BLaER1 (cell line): Measurements from ENCODE around the gene SEPTIN12.
A peak's percentile ranks its signal among the peaks of the same experiment; 100 is the strongest.

ENCODE experiments used
- H3K27ac ChIP-seq: shearing (Covaris generic); formaldehyde crosslinking; 2 replicates; pipeline ENCODE4 v1.8.1; 2022
- H3K27me3 ChIP-seq: shearing (Covaris generic); formaldehyde crosslinking; 2 replicates; pipeline ENCODE4 v1.8.1; 2022
- H3K36me3 ChIP-seq: shearing (Covaris generic); formaldehyde crosslinking; 2 replicates; pipeline ENCODE4 v1.8.1; 2022
- H3K4me1 ChIP-seq: shearing (Covaris generic); formaldehyde crosslinking; 2 replicates; pipeline ENCODE4 v1.8.1; 2022
- H3K4me2 ChIP-seq: shearing (Covaris generic); formaldehyde crosslinking; 2 replicates; pipeline ENCODE4 v1.8.1; 2022
- H3K4me3 ChIP-seq: shearing (Covaris generic); formaldehyde crosslinking; 2 replicates; pipeline ENCODE4 v1.8.1; 2022
- H3K9ac ChIP-seq: shearing (Covaris generic); formaldehyde crosslinking; 2 replicates; pipeline ENCODE4 v1.8.1; 2022
- H3K9me3 ChIP-seq: shearing (Covaris generic); formaldehyde crosslinking; 2 replicates; pipeline ENCODE4 v1.8.1; 2022
- H4K20me1 ChIP-seq: shearing (Covaris generic); formaldehyde crosslinking; 2 replicates; pipeline ENCODE4 v1.8.1; 2022
- Cebpa-rat ChIP-seq: shearing (Covaris generic); IDR thresholded peaks from 2 replicates; pipeline ENCODE4 v1.8.1; 2022

The SEPTIN12 gene

GRCh38 chr16:4734063-4734729 is 53.9 kb downstream of the SEPTIN12 start, which contains the start of the genes ANKS3 and DNAAF8:
Gene ANKS3, minus strand, starts transcription at chr16:4734271. Its CDS starts 4,122 bp downstream, at chr16:4730149.
Gene DNAAF8, plus strand, starts transcription at chr16:4734537. Its CDS starts 1,978 bp downstream, at chr16:4736515.
- peak within 1 kb of the TSS; percentile 99 for H3K4me2 ChIP-seq
- H3K27me3 ChIP-seq: no peaks in the 10 kb centered on the region
- peak within 1 kb of the TSS; percentile 79 for H3K27ac ChIP-seq
- H3K9ac ChIP-seq: peak within 1 kb of the TSS; percentile 87
- H4K20me1 ChIP-seq: no peaks in the 10 kb centered on the region
- H3K36me3 ChIP-seq: peaks cover 24% of the 10 kb centered on the region
- no peak for TF ChIP-seq Cebpa-rat
- no peaks in the 10 kb centered on the region for H3K9me3 ChIP-seq
- peak within 1 kb of the TSS; percentile 96 for H3K4me3 ChIP-seq
- peaks cover 32% of the 10 kb centered on the region for H3K4me1 ChIP-seq

GRCh38 chr16:4733747-4734062 is 54.4 kb downstream of the SEPTIN12 start:
- peak overlapping the region; percentile 87 for H3K9ac ChIP-seq
- H4K20me1 ChIP-seq: 0 out of 2 replicates have a peak, but pooled peaks cover 4% of the 10 kb centered on the region

GRCh38 chr16:4733211-4733742 is 54.9 kb downstream of the SEPTIN12 start:
- Histone ChIP-seq H3K9me3 (no peaks in the 10 kb centered on the region), H3K27me3 (no peaks in the 10 kb centered on the region), H3K4me3 (peak overlapping the region; percentile 96), H3K36me3 (peaks cover 33% of the 10 kb centered on the region), H3K27ac (peak overlapping the region; percentile 79; the same call in 1 of the 2 replicates), H3K4me2 (peak overlapping the region; percentile 99), H3K9ac (peak overlapping the region; percentile 87), H3K4me1 (peaks cover 25% of the 10 kb centered on the region), H4K20me1 (0 out of 2 replicates have a peak, but pooled peaks cover 7% of the 10 kb centered on the region)
- TF ChIP-seq Cebpa-rat: no peak

More at GRCh38 chr16:4733747-4734062, 54.4 kb downstream of the SEPTIN12 start:
- Histone ChIP-seq H3K36me3 (peaks cover 29% of the 10 kb centered on the region), H3K4me1 (peaks cover 29% of the 10 kb centered on the region), H3K4me3 (peak overlapping the region; percentile 96), H3K27ac (peak overlapping the region; percentile 79), H3K27me3 (no peaks in the 10 kb centered on the region), H3K4me2 (peak overlapping the region; percentile 99), H3K9me3 (no peaks in the 10 kb centered on the region)
- TF ChIP-seq Cebpa-rat: no peak

GRCh38 chr16:4729876-4730275 is 58.3 kb downstream of the SEPTIN12 start:
- Histone ChIP-seq H3K36me3 (peaks cover 59% of the 10 kb centered on the region), H3K4me3 (no peak overlapping the region), H3K4me2 (no peak overlapping the region), H3K27me3 (no peaks in the 10 kb centered on the region), H3K27ac (no peak overlapping the region), H3K9me3 (no peaks in the 10 kb centered on the region), H4K20me1 (0 out of 2 replicates have a peak, but pooled peaks cover 18% of the 10 kb centered on the region), H3K4me1 (peaks cover 9% of the 10 kb centered on the region), H3K9ac (no peak overlapping the region)
- TF ChIP-seq Cebpa-rat: no peak

- no peak overlapping the region for H3K27ac ChIP-seq
- H3K36me3 ChIP-seq: peaks cover 67% of the 10 kb centered on the region
- H3K4me3 ChIP-seq: no peak overlapping the region
- peaks cover 9% of the 10 kb centered on the region for H3K4me1 ChIP-seq
- H4K20me1 ChIP-seq: 0 out of 2 replicates have a peak, but pooled peaks cover 18% of the 10 kb centered on the region
- TF ChIP-seq Cebpa-rat: no peak
- H3K9ac ChIP-seq: no peak overlapping the region; the same call in 1 of the 2 replicates
- H3K9me3 ChIP-seq: no peaks in the 10 kb centered on the region
- H3K27me3 ChIP-seq: no peaks in the 10 kb centered on the region
- no peak overlapping the region for H3K4me2 ChIP-seq
Observed at GRCh38 chr16:4728676-4729075, 59.5 kb downstream of the SEPTIN12 start.
